IPS DF 4.7 (cell line): Measurements from ENCODE around the gene RPRD1B.
"Not testable (repeated sequence)": the region's sequence is repeated elsewhere in the genome, so short reads cannot be mapped to it uniquely, and the experiment has no call there.

Experiments
- DNase-seq: peaks from one replicate; pipeline ENCODE4 v3.0.0-alpha.2; 2013; ENCODE audit warnings: low spot score; ENCODE audit errors: extremely low read depth

RPRD1B gene

DNA sequence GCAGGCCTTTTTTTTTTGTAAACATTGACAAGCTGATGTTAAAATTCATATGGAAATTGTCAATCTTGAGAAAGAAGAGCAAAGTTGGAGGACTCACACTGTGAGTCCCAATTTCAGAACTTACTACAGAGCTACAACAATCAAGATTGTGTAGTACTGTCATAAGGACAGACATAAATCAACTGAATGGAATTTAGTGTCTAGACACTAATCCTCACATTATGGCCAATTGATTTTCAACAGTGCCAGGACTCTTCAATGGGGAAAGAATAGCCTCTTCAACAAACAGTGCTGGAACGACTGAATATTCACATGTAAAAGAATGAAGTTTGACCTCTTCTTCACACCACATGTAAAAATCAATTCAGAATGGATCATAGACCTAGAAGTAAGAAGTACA, 70.7 kb downstream of the RPRD1B start:
- no peak for DNase-seq

DNA sequence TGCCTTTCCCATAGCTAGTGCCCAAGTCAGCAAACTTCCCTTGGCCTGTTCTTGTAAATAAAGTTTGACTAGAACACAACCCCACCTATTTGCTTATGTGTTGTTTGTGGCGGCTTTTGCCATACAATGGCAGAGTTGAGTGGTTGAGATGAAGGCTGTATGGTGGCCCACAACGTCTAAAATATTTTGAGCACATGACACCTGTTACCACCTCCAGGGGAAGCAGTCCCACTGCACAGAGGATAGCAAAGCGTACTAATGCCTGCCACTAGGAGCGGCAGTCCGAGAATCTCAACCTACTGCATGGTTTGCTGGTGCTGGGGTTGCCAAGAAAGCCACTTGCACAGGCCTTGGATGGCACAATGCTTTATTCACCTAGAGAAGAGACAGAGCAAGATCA, 72.9 kb downstream of the RPRD1B start:
- DNase-seq = no peak

DNA sequence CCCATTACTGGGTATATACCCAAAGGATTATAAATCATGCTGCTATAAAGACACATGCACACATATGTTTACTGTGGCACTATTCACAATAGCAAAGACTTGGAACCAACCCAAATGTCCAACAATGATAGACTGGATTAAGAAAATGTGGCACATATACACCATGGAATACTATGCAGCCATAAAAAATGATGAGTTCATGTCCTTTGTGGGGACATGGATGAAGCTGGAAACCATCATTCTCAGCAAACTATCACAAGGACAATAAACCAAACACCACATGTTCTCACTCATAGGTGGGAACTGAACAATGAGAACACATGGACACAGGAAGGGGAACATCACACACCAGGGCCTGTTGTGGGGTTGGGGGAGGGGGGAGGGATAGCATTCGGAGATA, 73.8 kb downstream of the RPRD1B start:
- DNase-seq = not testable (repeated sequence)

DNA sequence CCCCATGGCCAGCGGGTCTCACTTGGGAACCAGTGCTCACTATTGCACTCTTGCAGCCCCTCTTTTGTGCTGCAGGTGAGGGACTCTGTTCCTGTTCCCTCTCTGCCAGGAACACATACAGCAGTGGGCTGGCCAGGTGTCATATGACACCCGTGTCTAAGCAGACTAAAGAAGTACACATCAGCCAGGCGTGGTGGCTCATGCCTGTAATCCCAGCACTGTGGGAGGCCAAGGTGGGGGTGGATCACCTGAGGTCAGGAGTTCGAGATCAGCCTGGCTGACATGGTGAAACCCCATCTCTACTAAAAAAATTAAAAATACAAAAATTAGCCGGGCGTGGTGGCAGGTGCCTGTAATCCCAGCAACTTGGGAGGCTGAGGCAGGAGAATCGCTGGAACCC, 74.4 kb downstream of the RPRD1B start:
- DNase-seq = not testable (repeated sequence)

DNA sequence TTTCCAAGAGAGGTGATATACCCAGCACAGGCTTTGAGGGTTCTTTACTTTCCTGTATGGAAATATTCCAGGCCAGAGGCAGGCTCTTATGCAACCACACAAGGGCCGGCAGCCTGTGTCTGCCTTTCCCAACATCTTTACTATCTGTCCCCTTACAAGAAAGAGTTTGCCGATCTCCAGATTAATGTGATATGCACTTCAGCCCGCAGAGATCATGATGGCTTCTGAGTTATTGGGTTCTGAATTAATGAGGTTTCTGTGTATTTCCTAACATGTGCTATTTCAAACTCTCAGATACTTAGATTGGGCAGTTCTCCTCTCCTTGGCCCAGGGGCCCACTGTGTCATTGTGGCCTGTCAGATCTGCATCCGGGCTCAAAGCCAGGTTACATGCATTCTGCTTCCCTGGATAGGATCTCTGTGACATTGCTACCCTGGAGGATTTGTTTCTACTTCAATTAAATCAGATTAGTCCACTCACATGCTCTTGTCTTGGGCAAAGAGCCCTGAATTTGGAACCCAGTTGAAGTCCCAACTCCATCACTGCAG, 75.0 kb downstream of the RPRD1B start:
- no peak for DNase-seq

DNA sequence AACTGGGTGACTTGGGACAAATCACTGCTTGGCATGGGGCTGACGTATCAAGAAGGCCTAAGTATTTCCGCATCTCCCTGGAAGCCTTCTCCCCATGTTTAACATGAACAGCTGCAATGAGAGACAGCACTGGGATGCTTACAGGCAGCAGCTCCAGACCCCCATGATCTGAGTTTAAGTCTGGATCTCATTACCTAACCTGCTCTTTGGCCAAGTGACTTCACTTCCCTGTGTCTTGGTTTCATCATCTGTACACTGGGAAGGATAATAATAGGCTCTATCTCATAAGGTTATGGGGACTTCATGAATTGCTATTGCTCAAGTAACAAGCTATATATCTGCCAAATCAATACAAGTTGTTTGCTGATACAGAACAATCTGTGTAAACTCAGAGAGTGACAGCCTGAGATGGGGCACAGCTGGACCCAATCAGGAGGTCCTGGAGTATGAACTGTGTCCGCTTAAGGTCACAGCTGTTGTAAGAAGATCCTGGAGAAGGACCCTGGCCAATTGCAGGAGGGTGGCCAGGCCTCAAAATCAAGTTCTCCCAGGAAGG, 75.5 kb downstream of the RPRD1B start:
- no peak for DNase-seq

DNA sequence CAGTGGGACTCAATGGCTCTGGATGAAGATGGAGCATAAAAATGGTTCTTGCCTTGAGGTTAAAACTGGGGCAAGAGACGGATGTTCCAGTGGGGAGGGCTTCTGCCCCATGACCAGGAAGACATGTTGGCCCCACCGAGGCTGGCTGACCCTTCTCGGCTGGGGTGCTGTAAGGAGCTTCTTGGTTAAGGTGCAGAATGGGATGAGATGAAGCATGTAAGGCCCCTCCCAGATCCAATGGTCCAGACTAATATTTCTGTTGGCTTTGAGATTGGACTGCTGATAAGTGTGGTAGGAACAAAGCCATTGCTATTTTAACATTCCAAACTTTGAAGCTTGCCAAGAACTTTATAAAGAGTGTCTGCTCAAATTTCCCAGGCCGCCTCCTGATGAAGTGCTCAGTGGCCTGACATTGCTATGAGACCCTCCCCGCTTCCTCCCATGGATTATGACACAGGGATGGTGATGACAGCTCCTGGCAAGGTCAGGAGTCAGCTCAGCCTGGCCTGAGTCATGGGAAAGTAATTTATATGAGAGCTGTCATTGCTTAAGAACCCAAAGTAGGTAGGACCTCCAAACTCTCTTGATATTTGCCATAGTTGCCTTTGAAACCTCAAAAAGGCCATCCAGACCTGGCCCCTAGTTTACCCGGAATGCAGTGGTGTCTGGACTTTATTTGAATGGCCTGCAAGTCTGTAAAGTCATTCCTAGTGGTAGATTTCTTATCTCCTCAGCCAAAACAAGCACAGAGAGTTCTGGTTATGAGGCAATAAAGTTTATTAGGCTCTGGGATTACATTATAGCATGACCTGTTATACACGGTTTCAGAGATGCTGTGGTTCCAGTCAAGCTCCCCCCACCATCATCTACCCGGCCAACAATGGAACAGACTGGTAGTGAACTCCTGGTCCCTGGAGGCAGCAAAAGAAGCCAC, 76.3 kb downstream of the RPRD1B start:
- DNase-seq = no peak

DNA sequence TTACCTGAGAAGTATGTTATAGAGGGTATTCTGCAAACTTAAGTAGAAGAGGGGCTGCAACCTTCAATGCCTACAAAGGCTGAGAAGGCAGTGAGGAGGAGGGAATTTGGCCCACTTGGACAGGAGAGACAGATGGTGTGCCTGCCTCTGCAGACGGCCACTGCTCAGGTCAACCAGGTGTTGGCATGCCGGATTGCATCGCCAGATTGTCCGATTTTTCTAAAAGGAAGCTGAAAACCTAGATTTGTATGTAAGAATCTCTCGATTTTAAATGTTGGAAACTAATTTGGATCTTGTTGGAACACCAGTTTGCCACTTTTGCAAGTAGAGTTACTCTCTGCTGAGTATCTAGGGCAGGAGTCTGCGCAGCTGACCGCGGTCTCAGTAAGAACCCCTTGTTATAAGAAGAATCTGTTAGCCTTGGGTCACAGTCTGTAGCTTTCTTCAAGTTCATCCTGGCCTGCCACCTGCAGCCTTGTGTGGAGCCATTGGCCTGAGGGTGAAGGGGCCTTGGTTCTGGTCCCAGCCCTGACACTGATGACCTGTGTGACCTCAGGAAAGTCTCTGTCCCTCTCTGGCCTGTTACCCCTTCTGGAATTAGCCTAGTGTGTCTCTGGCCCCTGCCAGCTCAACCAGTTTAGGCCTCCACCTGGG, 77.1 kb downstream of the RPRD1B start:
- no peak for DNase-seq

DNA sequence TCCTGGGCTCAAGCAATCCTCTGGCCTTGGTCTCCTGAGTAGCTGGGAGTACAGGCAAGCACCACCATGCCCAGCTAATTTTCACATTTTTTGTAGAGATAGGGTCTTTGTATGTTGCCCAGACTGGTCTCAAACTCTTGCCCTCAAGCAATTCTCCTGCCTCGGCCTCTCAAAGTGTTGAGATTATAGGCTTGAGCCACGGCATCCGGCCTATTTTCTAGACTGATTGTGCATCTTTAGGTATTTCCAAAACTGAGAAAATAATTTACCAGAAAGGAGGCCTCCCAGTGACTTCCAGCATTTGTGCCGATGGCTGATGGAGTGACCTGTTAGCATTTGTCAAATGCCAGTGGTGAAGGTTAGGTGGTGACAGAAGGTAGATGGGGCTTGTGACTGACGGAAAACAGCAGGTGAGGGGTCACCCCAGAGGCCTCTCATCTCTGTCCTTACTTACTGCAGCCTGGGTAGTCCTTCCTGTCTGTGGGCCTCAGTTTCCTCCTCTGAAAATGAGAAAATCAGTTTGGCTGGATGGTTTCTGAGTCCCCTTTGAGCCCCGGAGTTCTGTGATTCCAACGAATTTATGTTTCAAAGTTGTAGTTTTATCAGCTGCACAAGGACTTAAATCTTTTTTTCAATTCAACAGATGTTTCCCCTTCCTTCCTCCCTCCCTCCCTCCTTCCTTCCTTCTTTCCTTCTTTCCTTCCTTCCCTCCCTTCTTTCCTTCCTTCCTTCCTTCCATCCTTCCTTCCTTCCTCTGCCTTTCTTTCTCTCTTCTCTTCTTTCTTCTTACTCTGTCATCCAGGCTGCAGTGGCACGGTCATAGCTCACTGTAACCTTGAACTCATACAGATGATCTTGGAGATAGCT, 78.1 kb downstream of the RPRD1B start:
- no peak for DNase-seq

DNA sequence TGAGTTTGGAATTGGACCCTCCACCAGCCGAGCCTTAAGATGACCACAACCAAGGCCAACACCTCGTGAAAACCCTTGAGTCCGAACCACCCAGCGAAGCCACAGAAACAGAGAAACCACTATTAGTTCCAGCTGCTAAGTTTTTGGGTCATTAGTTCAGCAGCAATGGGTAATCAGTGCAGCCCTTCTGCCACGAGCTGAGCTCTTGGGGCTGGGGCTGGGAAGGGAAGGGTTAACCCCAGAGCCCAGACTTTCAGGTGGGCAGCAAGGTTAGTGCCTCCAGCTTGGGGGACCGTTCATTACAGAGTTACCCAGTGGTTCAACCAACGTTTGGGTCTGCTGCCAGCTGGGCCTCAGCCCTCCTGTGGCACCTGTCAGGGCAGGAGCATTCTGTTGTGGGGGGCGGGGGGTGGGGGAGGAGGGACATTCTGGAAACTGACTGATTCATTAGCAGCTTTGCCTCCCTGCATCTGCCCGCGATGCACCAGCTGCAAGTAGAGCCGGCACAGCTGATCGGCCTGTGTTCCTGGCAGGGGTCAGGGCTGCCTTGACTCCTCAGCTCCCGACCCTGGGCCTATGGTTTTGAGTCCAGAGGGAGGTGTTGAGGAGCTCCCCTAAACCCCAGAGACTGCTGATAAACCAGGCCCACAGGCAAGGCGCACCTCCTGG, 78.8 kb downstream of the RPRD1B start:
- no peak for DNase-seq

DNA sequence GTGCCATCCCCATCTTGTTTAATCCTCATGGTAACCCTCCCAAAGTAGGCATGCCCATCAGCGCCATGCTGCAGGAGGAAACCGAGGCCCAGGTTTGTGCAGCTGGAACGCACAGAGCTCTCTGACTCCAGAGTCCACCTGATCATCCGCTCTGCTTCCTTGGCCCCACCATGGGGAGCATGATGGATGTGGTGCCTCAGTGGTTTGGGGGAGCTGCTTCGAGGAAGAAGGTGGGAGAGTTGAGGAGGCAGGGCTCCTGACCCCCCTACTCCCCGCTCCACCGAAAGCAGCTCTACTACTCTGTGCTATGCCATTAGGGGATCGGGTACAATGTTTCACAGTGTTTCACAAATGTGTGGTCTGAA, 79.4 kb downstream of the RPRD1B start:
- DNase-seq = no peak

DNA sequence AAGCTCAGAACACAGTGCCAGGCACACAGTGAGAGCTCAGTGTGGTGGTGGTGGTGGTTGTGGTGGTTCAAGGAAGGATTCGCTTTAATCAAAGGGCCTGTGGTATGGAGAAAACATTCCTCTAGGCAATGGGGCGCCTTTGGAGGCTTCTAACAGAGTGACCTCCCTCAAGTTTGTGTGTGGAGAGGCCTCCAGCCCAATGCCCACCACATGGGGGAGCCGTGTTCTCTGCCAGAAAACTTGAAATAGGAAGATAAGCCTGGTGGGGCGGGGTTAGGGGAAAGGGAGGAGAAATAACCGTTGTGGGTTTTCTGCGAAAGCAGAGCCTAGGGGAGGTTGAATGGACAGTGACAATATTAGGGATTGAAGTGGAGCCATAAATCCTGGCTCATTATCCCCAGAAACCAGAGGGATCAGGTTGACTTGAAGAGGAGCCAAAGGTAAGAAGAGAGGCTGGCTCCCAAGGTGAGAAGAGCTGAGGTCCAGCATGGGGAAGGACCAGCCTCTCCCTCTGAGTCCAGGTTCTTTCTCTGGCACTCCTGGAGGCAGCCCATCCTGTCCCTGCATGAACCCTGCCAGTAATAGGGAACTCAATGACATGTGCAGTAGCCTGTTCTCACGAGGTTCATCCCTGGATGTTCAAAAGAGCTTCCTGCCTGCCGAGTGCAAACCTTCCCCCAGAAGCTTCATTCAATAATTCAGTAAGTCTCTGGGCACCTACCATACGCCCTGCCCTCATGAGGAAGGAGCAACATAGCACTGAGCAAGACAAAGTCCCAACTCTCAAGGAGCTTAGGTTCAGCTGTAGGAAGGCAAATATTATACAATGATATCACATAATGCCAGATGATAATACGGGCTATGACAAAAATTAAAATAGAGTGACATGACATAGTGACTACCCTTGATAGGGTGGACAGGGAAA, 80.1 kb downstream of the RPRD1B start:
- peak; percentile 44 for DNase-seq

DNA sequence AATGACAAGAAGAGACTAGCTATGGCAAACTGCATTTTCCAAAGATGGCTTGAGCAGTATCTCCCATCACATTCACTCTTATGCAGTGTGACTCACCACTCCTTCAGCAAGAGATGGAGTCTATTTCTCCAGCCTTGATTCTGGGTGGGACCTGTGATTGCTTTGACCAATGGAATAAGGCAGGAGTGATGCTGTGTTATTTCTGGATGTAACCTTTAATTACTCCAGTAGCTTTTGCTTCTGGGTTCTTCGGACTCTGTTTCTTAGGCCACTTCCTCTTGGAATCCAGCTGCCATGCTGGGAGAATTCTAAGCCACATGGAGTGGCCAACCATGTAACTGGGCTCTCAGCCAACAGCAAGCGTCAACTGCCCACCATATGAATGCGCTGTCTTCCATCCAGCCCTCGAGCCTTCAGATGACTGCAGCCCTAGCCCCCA, 80.8 kb downstream of the RPRD1B start:
- no peak for DNase-seq

DNA sequence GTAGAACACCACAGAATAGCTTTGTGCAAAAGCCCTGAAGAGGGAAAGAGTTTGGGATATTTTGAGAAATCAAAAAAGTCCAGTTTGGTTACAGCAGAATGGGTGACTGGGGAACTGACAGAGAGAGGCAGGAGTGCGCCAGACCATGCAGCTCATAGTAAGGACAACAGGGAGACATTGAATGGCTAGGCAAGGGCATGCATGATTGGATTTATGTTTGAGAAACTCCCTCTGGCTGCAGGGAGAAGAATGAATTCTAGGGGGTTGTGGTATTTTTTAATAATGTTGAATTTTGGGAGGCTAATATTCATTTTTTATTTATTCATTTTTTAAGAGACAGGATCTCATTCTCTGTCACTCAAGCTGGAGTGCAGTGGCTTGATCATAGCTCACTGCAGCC, 81.7 kb downstream of the RPRD1B start:
- DNase-seq = no peak

DNA sequence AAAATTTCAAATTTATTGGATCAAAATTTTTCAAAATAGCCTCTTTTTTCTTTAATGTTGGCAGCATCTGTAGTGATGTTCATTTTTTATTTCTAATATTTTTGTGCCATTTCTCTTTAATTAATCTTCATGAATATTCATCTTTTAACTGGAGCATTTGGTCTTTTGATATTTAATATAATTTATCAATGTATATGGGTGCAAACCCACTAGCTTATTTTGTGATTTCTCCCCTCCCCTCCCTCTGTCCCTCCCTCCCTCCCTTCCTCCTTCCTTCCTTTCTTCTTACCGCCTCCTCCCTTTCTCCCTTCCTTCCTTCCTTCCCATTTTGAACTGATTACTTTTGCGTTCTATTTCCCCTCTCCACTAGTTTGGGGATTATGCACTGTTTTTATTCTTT, 82.3 kb downstream of the RPRD1B start:
- no peak for DNase-seq

DNA sequence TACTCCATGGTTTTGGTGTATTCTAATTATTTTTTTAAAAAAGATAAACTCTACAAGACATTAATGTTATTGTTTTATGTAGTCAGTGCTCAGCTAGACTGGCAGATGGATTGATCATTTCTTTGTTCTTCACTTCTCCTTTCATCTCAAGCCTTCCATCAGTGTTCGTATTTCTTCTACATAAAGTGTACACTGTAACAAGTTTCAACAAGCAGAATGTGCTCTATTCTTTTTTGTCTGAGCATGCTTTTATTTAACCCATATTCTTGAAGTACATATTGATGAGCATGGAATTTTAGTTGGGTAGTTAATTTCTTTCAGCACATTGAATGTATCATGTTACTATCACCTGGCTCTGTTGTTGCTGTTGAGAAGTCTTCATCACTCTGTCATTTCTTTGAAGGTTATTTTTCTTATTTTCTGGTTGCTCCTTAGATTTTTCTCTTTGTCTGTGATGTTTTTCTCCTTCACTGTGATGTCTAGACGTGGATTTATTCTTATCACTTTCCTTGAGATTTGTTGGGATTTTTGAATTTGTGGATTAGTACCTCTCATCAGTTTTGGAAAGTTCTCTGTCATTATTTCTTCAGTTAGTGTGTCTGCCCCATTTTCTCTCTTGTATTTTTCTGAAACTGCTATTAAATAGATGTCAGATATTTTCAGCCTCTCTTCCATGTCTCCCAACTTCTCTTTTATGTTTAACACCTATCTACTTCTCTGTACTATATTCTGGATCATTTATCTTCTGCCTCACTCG, 83.0 kb downstream of the RPRD1B start:
- no peak for DNase-seq

DNA sequence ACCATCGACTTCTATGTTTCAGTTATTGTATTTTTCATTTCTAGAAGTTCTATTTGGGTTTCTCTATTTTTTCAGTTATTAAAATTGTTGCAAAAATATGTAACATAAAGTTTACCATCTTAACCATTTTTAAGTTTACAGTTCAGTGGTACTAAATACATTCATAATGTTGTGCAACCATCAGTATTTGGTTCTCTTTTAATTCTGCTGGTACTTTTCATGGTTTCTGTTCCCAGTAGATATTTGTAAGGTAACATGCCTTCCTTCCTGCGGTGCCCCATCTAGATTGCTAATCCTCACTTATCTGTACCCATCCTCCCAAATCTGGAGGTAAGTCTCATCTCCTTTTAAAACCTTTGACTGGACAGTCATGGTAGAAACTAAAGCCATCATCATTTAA, 83.7 kb downstream of the RPRD1B start:
- no peak for DNase-seq

DNA sequence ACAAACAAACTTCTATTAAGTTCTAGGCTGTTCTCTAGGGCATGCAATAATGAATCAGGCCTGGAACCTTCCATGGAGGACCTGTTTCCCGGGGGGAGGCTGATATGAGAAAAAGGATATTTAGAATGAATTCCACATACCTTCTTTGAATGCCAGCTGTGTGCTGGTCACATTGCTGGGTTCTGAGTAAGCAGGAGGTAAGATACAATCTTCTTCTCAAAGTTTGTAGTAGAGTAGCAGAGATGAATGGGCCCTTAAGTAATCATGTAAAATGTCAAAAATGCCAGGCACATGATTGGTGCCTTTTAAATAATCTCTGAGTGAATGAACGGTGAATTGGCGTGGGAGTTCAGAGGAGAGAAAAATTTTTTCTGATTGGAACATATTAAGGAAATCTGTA, 84.1 kb downstream of the RPRD1B start:
- no peak for DNase-seq

DNA sequence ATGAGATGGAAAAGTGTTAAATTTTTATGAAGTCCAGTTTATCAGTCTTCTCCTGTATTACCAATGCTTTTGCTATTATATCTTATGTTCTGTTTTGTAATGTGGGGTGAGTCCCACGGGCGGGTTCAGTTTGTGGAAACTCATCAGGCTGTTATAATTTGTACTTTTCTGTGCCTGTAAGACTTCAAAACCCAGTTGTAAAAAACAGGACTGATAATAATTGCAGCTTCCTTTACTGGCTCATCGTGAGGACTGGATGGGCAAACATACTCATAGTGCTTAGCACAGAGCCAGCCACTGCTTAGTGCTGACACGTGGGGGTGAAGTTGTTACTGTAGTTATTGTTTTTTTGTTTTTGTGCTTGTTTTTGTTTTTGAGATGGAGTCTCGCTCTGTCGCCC, 85.9 kb downstream of the RPRD1B start:
- no peak for DNase-seq
